GM18526 (cell line): Measurements from ENCODE around the gene RBKS.

Experiments used
- POLR2A ChIP-seq: IDR thresholded peaks from 3 replicates; pipeline ENCODE4 v1.6.1; 2011; ENCODE audit not compliant: insufficient read length; ENCODE audit errors: extremely low read depth

Gene RBKS

GRCh38 chr2:27776696-27777095, 113.5 kb downstream of the RBKS start:
- TF ChIP-seq POLR2A, result no peak

GRCh38 chr2:27776097-27776496, 114.1 kb downstream of the RBKS start:
- TF ChIP-seq POLR2A, result no peak

- TF ChIP-seq POLR2A, result no peak
Observed at GRCh38 chr2:27773959-27774358, 116.2 kb downstream of the RBKS start.

GRCh38 chr2:27772804-27773203, 117.4 kb downstream of the RBKS start:
- no peak for TF ChIP-seq POLR2A

GRCh38 chr2:27771548-27772335, 118.4 kb downstream of the RBKS start, which contains the start of gene MRPL33:
TSS of gene MRPL33 (plus strand) at chr2:27771719. CDS start at chr2:27771778, 59 bp downstream.
- TF ChIP-seq POLR2A, result peak; percentile 85

- TF ChIP-seq POLR2A, result no peak
Observed at GRCh38 chr2:27771202-27771547, 119.0 kb downstream of the RBKS start.

- no peak for TF ChIP-seq POLR2A
Observed at GRCh38 chr2:27766287-27766661, 123.9 kb downstream of the RBKS start.

- TF ChIP-seq POLR2A, result no peak
Observed at GRCh38 chr2:27765621-27766286, 124.4 kb downstream of the RBKS start.

GRCh38 chr2:27763907-27764267, 126.3 kb downstream of the RBKS start:
- TF ChIP-seq POLR2A, result no peak

- TF ChIP-seq POLR2A, result no peak
Observed at GRCh38 chr2:27762951-27763906, 127.0 kb downstream of the RBKS start.

GRCh38 chr2:27756544-27757498, 133.4 kb downstream of the RBKS start:
- no peak for TF ChIP-seq POLR2A

GRCh38 chr2:27756091-27756490, 134.1 kb downstream of the RBKS start:
- no peak for TF ChIP-seq POLR2A

- TF ChIP-seq POLR2A, result no peak
Observed at GRCh38 chr2:27754831-27755230, 135.4 kb downstream of the RBKS start.

- no peak for TF ChIP-seq POLR2A
Observed at GRCh38 chr2:27754138-27754588, 136.0 kb downstream of the RBKS start.
